NCI-H526 (cell line): ENCODE data around the gene ZNF346.
A peak's percentile ranks its signal among the peaks of the same experiment; 100 is the strongest.
"Not testable (repeated sequence)": the region's sequence is repeated elsewhere in the genome, so short reads cannot be mapped to it uniquely, and the experiment has no call there.

Experiments
- DNase-seq, 2 experiments: peaks; one replicate each; lab custom pipeline; 2025; lab: John Stamatoyannopoulos, UW

ZNF346 gene

GRCh38 chr5:177022386-177023302 is at the start of gene ZNF346:
TSS of gene ZNF346 (plus strand) at chr5:177022696. CDS start at chr5:177022739, 43 bp downstream.
- peak; percentile 79 to 93 for DNase-seq

GRCh38 chr5:176979669-176980068 is 42.8 kb upstream of the ZNF346 start:
- no peak for DNase-seq

- no peak for DNase-seq
These were observed 41.7 kb upstream of the ZNF346 start for GRCh38 chr5:176980818-176981217.

- not testable (repeated sequence) for DNase-seq
These were observed 39.4 kb upstream of the ZNF346 start for GRCh38 chr5:176983112-176983511.

GRCh38 chr5:176983593-176983992 is 38.9 kb upstream of the ZNF346 start:
- not testable (repeated sequence) for DNase-seq

GRCh38 chr5:176984176-176984575 is 38.3 kb upstream of the ZNF346 start:
- not testable (repeated sequence) for DNase-seq

- no peak for DNase-seq
These were observed 37.0 kb upstream of the ZNF346 start for GRCh38 chr5:176985516-176985915.

- no peak for DNase-seq
These were observed 36.2 kb upstream of the ZNF346 start for GRCh38 chr5:176986280-176986679.

GRCh38 chr5:176987583-176987982 is 34.9 kb upstream of the ZNF346 start:
- no peak for DNase-seq

GRCh38 chr5:176993081-176993480 is 29.4 kb upstream of the ZNF346 start:
- DNase-seq, result not testable (repeated sequence)

- DNase-seq, result no peak
These were observed 27.9 kb upstream of the ZNF346 start for GRCh38 chr5:176994460-176995121.

GRCh38 chr5:176995122-176995490 is 27.4 kb upstream of the ZNF346 start:
- no peak for DNase-seq

GRCh38 chr5:176995896-176996767 is 26.4 kb upstream of the ZNF346 start:
- DNase-seq, result no peak

GRCh38 chr5:176996780-176997179 is 25.7 kb upstream of the ZNF346 start:
- no peak for DNase-seq

GRCh38 chr5:176998828-176999227 is 23.7 kb upstream of the ZNF346 start:
- DNase-seq, result no peak

GRCh38 chr5:176999526-176999925 is 23.0 kb upstream of the ZNF346 start:
- DNase-seq, result not testable (repeated sequence)

GRCh38 chr5:177003649-177004048 is 18.8 kb upstream of the ZNF346 start:
- DNase-seq, result peak in 1 of 2 experiments; percentile 4

- DNase-seq, result no peak
These were observed 17.5 kb upstream of the ZNF346 start for GRCh38 chr5:177004961-177005360.

- peak; percentile 25 to 72 for DNase-seq
These were observed 16.8 kb upstream of the ZNF346 start for GRCh38 chr5:177005619-177006264.

GRCh38 chr5:177006265-177006972 is 16.1 kb upstream of the ZNF346 start, which contains the start of gene UIMC1:
TSS of gene UIMC1 (minus strand) at chr5:177006779. CDS start at chr5:176982615, 24,164 bp downstream.
- peak; percentile 80 to 92 for DNase-seq

GRCh38 chr5:177008716-177009115 is 13.8 kb upstream of the ZNF346 start:
- DNase-seq, result no peak
